H4 (cell line): ENCODE results near the gene ST3GAL3. TPM values are rescaled to one million over a fixed set of nuclear protein-coding genes. Genes with fewer than 3 reads are reported as not detected.

Experiments
- DNase-seq: peaks from one replicate; pipeline ENCODE4 v3.0.0-alpha.2; 2015; ENCODE audit warnings: low spot score
- total RNA-seq: library from RNA; depleted of rRNA; stranded (reverse); fragments of >200 nt; shearing (Covaris generic); gene quantifications from 2 replicates; pipeline ENCODE4 v1.2.3, GENCODE V29; 2014

ST3GAL3 gene
- total RNA-seq, 1 experiment from 2014 or later, result 12.1 TPM

- no peak for DNase-seq
Measured at GRCh38 chr1:43786201-43786958, 79.0 kb downstream of the ST3GAL3 start.

- DNase-seq, result no peak
Measured at GRCh38 chr1:43786960-43787359, 79.6 kb downstream of the ST3GAL3 start.

- DNase-seq, result no peak
Measured at GRCh38 chr1:43789604-43790550, 82.5 kb downstream of the ST3GAL3 start.

GRCh38 chr1:43791243-43791642 lies 83.9 kb downstream of the ST3GAL3 start:
- no peak for DNase-seq

GRCh38 chr1:43796111-43796581 lies 88.8 kb downstream of the ST3GAL3 start:
- DNase-seq, result peak; percentile 76

- no peak for DNase-seq
Measured at GRCh38 chr1:43797891-43798290, 90.6 kb downstream of the ST3GAL3 start.

- DNase-seq, result peak; percentile 33
Measured at GRCh38 chr1:43799656-43800635, 92.6 kb downstream of the ST3GAL3 start.

- no peak for DNase-seq
Measured at GRCh38 chr1:43800771-43801170, 93.4 kb downstream of the ST3GAL3 start.

- no peak for DNase-seq
Measured at GRCh38 chr1:43801203-43801602, 93.9 kb downstream of the ST3GAL3 start.

GRCh38 chr1:43802356-43802980 lies 95.1 kb downstream of the ST3GAL3 start:
- DNase-seq, result no peak

- DNase-seq, result no peak
Measured at GRCh38 chr1:43803105-43803504, 95.8 kb downstream of the ST3GAL3 start.

GRCh38 chr1:43803646-43804045 lies 96.3 kb downstream of the ST3GAL3 start:
- no peak for DNase-seq

- no peak for DNase-seq
Measured at GRCh38 chr1:43804569-43804968, 97.2 kb downstream of the ST3GAL3 start.

- DNase-seq, result no peak
Measured at GRCh38 chr1:43805340-43805739, 98.0 kb downstream of the ST3GAL3 start.

- no peak for DNase-seq
Measured at GRCh38 chr1:43806183-43806582, 98.8 kb downstream of the ST3GAL3 start.

- DNase-seq, result no peak
Measured at GRCh38 chr1:43809097-43809673, 101.8 kb downstream of the ST3GAL3 start.

- no peak for DNase-seq
Measured at GRCh38 chr1:43812579-43812978, 105.2 kb downstream of the ST3GAL3 start.

- no peak for DNase-seq
Measured at GRCh38 chr1:43814401-43814800, 107.1 kb downstream of the ST3GAL3 start.

GRCh38 chr1:43817304-43817939 lies 110.1 kb downstream of the ST3GAL3 start:
- DNase-seq, result no peak

GRCh38 chr1:43818691-43819090 lies 111.4 kb downstream of the ST3GAL3 start:
- no peak for DNase-seq
